NCI-H146 treated with DMSO at 0.1 percent for 48 hours (cell line): ENCODE data around the gene WDR7.

Experiments used
- DNase-seq: peaks from one replicate; lab custom pipeline; 2025; ENCODE audit not compliant: unreplicated experiment; lab: John Stamatoyannopoulos, UW

The WDR7 gene

GRCh38 chr18:56721031-56721430 is 69.9 kb downstream of the WDR7 start:
- DNase-seq = no peak

GRCh38 chr18:56721491-56721890 is 70.3 kb downstream of the WDR7 start:
- DNase-seq = no peak

GRCh38 chr18:56722518-56722917 is 71.4 kb downstream of the WDR7 start:
- DNase-seq = no peak

GRCh38 chr18:56723068-56723467 is 71.9 kb downstream of the WDR7 start:
- DNase-seq = no peak

GRCh38 chr18:56723706-56724105 is 72.5 kb downstream of the WDR7 start:
- no peak for DNase-seq

- no peak for DNase-seq
Observed at GRCh38 chr18:56726906-56727305, 75.7 kb downstream of the WDR7 start.

GRCh38 chr18:56727399-56727798 is 76.2 kb downstream of the WDR7 start:
- no peak for DNase-seq

- DNase-seq = no peak
Observed at GRCh38 chr18:56728741-56729140, 77.6 kb downstream of the WDR7 start.

- DNase-seq = no peak
Observed at GRCh38 chr18:56738184-56738583, 87.0 kb downstream of the WDR7 start.

- DNase-seq = no peak
Observed at GRCh38 chr18:56739731-56740130, 88.6 kb downstream of the WDR7 start.

GRCh38 chr18:56740645-56741044 is 89.5 kb downstream of the WDR7 start:
- DNase-seq = no peak

GRCh38 chr18:56741685-56742084 is 90.5 kb downstream of the WDR7 start:
- DNase-seq = no peak

- no peak for DNase-seq
Observed at GRCh38 chr18:56743115-56743514, 92.0 kb downstream of the WDR7 start.

- no peak for DNase-seq
Observed at GRCh38 chr18:56747032-56747658, 96.0 kb downstream of the WDR7 start.

GRCh38 chr18:56747857-56748256 is 96.7 kb downstream of the WDR7 start:
- no peak for DNase-seq

GRCh38 chr18:56748698-56749268 is 97.6 kb downstream of the WDR7 start:
- peak; percentile 70 for DNase-seq

- no peak for DNase-seq
Observed at GRCh38 chr18:56756966-56757365, 105.8 kb downstream of the WDR7 start.

GRCh38 chr18:56770097-56770496 is 118.9 kb downstream of the WDR7 start:
- DNase-seq = peak; percentile 99

- DNase-seq = no peak
Observed at GRCh38 chr18:56770873-56771272, 119.7 kb downstream of the WDR7 start.

GRCh38 chr18:56775701-56776100 is 124.5 kb downstream of the WDR7 start:
- DNase-seq = peak; percentile 54

- DNase-seq = no peak
Observed at GRCh38 chr18:56787390-56787789, 136.2 kb downstream of the WDR7 start.

- DNase-seq = peak; percentile 17
Observed at GRCh38 chr18:56789004-56789888, 138.1 kb downstream of the WDR7 start.
